ENCODE data around the gene KANSL1. TPM values are rescaled to one million over a fixed set of nuclear protein-coding genes. Genes with fewer than 3 reads are reported as not detected.

Gene KANSL1
- total and polyA plus RNA-seq, 2 donors from 2014 or later, result 13.7 to 97.3 TPM

GRCh38 chr17:45995627-45996270 is 197.5 kb downstream of the KANSL1 start:
- H3K27me3 ChIP-seq (ENCODE audit: control insufficient read depth, insufficient read depth, low read length), result no peaks in the 10 kb centered on the region
- peaks cover 0 to 6% (median 0%) of the 10 kb centered on the region in 3 donors for H3K36me3 ChIP-seq (ENCODE audit: control insufficient read depth in 2 of 3, insufficient read depth in 3 of 3, low read length in 3 of 3)
- H3K9ac ChIP-seq (ENCODE audit: low read length in 3 of 3), result no peak overlapping the region
- FAIRE-seq (no peak), DNase-seq (no peak)
- no peak for TF ChIP-seq CTCF (IDR thresholded peaks at IDR 0.05; ENCODE audit: borderline replicate concordance, extremely low read depth, insufficient read depth)
- no peak overlapping the region for H3K27ac ChIP-seq (ENCODE audit: low read depth in 2 of 2, low read length in 2 of 2)
- intact Hi-C loops (cut with DNase I), result no loop called here
- H3K4me1 ChIP-seq (ENCODE audit: control insufficient read depth in 2 of 3, insufficient read depth in 2 of 3, low read depth in 1 of 3, low read length in 3 of 3), result no peaks in the 10 kb centered on the region
- no peaks in the 10 kb centered on the region for H3K9me3 ChIP-seq (ENCODE audit: control insufficient read depth in 2 of 3, insufficient read depth in 1 of 3, low read length in 3 of 3)
- no peak overlapping the region for H3K4me3 ChIP-seq (ENCODE audit: low read length in 3 of 3)

GRCh38 chr17:45994987-45995386 is 198.2 kb downstream of the KANSL1 start:
- DNase-seq, result no peak
- TF ChIP-seq CTCF (IDR thresholded peaks at IDR 0.05; ENCODE audit: borderline replicate concordance, extremely low read depth, insufficient read depth), result no peak
- H3K27me3 ChIP-seq (ENCODE audit: control insufficient read depth, insufficient read depth, low read length), result no peaks in the 10 kb centered on the region
- no peaks in the 10 kb centered on the region for H3K9me3 ChIP-seq (ENCODE audit: control insufficient read depth in 2 of 3, insufficient read depth in 1 of 3, low read length in 3 of 3)
- no peaks in the 10 kb centered on the region for H3K4me1 ChIP-seq (ENCODE audit: control insufficient read depth in 2 of 3, insufficient read depth in 2 of 3, low read depth in 1 of 3, low read length in 3 of 3)
- no peak overlapping the region for H3K4me3 ChIP-seq (ENCODE audit: low read length in 3 of 3)
- H3K36me3 ChIP-seq (ENCODE audit: control insufficient read depth in 2 of 3, insufficient read depth in 3 of 3, low read length in 3 of 3), result peaks cover 0 to 6% (median 0%) of the 10 kb centered on the region in 3 donors
- no peak overlapping the region for H3K9ac ChIP-seq (ENCODE audit: low read length in 3 of 3)
- FAIRE-seq, result no peak
- intact Hi-C loops (cut with DNase I), result no loop called here
- H3K27ac ChIP-seq (ENCODE audit: low read depth in 2 of 2, low read length in 2 of 2), result no peak overlapping the region

GRCh38 chr17:45993962-45994627 is 199.1 kb downstream of the KANSL1 start:
- no peak for TF ChIP-seq CTCF (IDR thresholded peaks at IDR 0.05; ENCODE audit: borderline replicate concordance, extremely low read depth, insufficient read depth)
- intact Hi-C loops (cut with DNase I), result no loop called here
- no peaks in the 10 kb centered on the region for H3K9me3 ChIP-seq (ENCODE audit: control insufficient read depth in 2 of 3, insufficient read depth in 1 of 3, low read length in 3 of 3)
- no peaks in the 10 kb centered on the region for H3K27me3 ChIP-seq (ENCODE audit: control insufficient read depth, insufficient read depth, low read length)
- H3K4me3 ChIP-seq (ENCODE audit: low read length in 3 of 3), result no peak overlapping the region
- no peaks in the 10 kb centered on the region for H3K4me1 ChIP-seq (ENCODE audit: control insufficient read depth in 2 of 3, insufficient read depth in 2 of 3, low read depth in 1 of 3, low read length in 3 of 3)
- no peak overlapping the region for H3K27ac ChIP-seq (ENCODE audit: low read depth in 2 of 2, low read length in 2 of 2)
- H3K36me3 ChIP-seq (ENCODE audit: control insufficient read depth in 2 of 3, insufficient read depth in 3 of 3, low read length in 3 of 3), result peaks cover 0 to 6% (median 0%) of the 10 kb centered on the region in 3 donors
- FAIRE-seq (no peak), DNase-seq (no peak)
- no peak overlapping the region for H3K9ac ChIP-seq (ENCODE audit: low read length in 3 of 3)

All from kidney (tissue), 14 donors.